Spinal cord (tissue), 10 donors: Measurements from ENCODE around the gene ZFP36. TPM values are rescaled to one million over a fixed set of nuclear protein-coding genes. Genes with fewer than 3 reads are reported as not detected.

ENCODE experiments used
- DNase-seq, 6 donors: peaks; one replicate each; pipeline versions ENCODE4 v3.0.0 to v3.0.0-alpha.2; 2013 to 2015; ENCODE audit warnings: low spot score in 6 of 6, low read depth in 4 of 6
- H3K27ac ChIP-seq: one replicate; pipeline ENCODE4 v1.5.1; 2013; ENCODE audit warnings: low read depth, low read length, control low read depth
- H3K27me3 ChIP-seq: one replicate; pipeline ENCODE4 v1.6.1; 2013; ENCODE audit warnings: low read length; ENCODE audit not compliant: control insufficient read depth, insufficient read depth
- H3K36me3 ChIP-seq: one replicate; pipeline ENCODE4 v1.6.1; 2013; ENCODE audit warnings: low read length; ENCODE audit not compliant: control insufficient read depth, insufficient read depth
- H3K4me1 ChIP-seq: one replicate; pipeline ENCODE4 v1.6.1; 2013; ENCODE audit warnings: low read length; ENCODE audit not compliant: control insufficient read depth, insufficient read depth
- H3K4me3 ChIP-seq: one replicate; pipeline ENCODE4 v1.5.1; 2013; ENCODE audit warnings: low read depth, low read length, control low read depth
- H3K9me3 ChIP-seq: one replicate; pipeline ENCODE4 v1.6.1; 2013; ENCODE audit warnings: low read length; ENCODE audit not compliant: control insufficient read depth, insufficient read depth
- WGBS: methylation state at CpG from one replicate; pipeline ENCODE4 v1.1.5; 2013; ENCODE audit warnings: missing lambda C conversion rate; ENCODE audit not compliant: insufficient coverage; 5-methylcytosine and 5-hydroxymethylcytosine counted together
- polyA plus RNA-seq, 2 donors: library from polyadenylated mRNA; unstranded; fragments of 120-200 nt; gene quantifications; one replicate each; pipeline ENCODE4 v1.2.1, GENCODE V29; 2013; ENCODE audit not compliant: insufficient read length in 2 of 2
- total RNA-seq, 2 donors: library from RNA; depleted of rRNA in 1 of 2; stranded (reverse); fragments of 120-200 nt in 1 of 2; fragments of >200 nt in 1 of 2; gene quantifications; one replicate each; pipeline versions ENCODE4 v1.2.3 to v1.2.4, GENCODE V29; 2013 to 2014
- donor health status: healthy.

Gene ZFP36
- total and polyA plus RNA-seq, 4 donors, result 9.8 to 52.8 (median 22.2) TPM

GRCh38 chr19:39397360-39398296, 9.0 kb upstream of the ZFP36 start:
- WGBS, result 44% methylated on average over 13 of the region's 17 CpGs
- Histone ChIP-seq H3K27ac (peak overlapping the region; percentile 62), H3K4me3 (no peak overlapping the region), H3K4me1 (peaks cover 23% of the 10 kb centered on the region), H3K27me3 (no peaks in the 10 kb centered on the region), H3K36me3 (peaks cover 61% of the 10 kb centered on the region), H3K9me3 (no peaks in the 10 kb centered on the region)
- peak in 2 of 6 donors; percentile 72 to 85 for DNase-seq

- 93% methylated on average over 11 of the region's 11 CpGs for WGBS
- Histone ChIP-seq H3K4me1 (peaks cover 31% of the 10 kb centered on the region), H3K4me3 (no peak overlapping the region), H3K36me3 (peaks cover 58% of the 10 kb centered on the region), H3K9me3 (no peaks in the 10 kb centered on the region), H3K27ac (no peak overlapping the region), H3K27me3 (peaks cover 1% of the 10 kb centered on the region)
- no peak for DNase-seq
Measured at GRCh38 chr19:39398297-39398864, 8.3 kb upstream of the ZFP36 start.

- DNase-seq, result no peak
- H3K4me3 ChIP-seq, result no peak overlapping the region
- H3K36me3 ChIP-seq, result peaks cover 47% of the 10 kb centered on the region
- no peak overlapping the region for H3K27ac ChIP-seq
- peaks cover 6% of the 10 kb centered on the region for H3K27me3 ChIP-seq
- H3K4me1 ChIP-seq, result peaks cover 39% of the 10 kb centered on the region
- WGBS, result 83% methylated on average over 1 of the region's 4 CpGs
- no peaks in the 10 kb centered on the region for H3K9me3 ChIP-seq
Measured at GRCh38 chr19:39399668-39400050, 7.0 kb upstream of the ZFP36 start.

GRCh38 chr19:39400061-39400460, 6.6 kb upstream of the ZFP36 start:
- Histone ChIP-seq H3K9me3 (no peaks in the 10 kb centered on the region), H3K4me1 (peaks cover 39% of the 10 kb centered on the region), H3K36me3 (peaks cover 43% of the 10 kb centered on the region), H3K27me3 (peaks cover 6% of the 10 kb centered on the region), H3K27ac (no peak overlapping the region), H3K4me3 (no peak overlapping the region)
- DNase-seq, result no peak
- WGBS, result 86% methylated on average over 2 of the region's 4 CpGs

- no peaks in the 10 kb centered on the region for H3K9me3 ChIP-seq
- DNase-seq, result no peak
- H3K4me3 ChIP-seq, result no peak overlapping the region
- H3K27me3 ChIP-seq, result peaks cover 9% of the 10 kb centered on the region
- peaks cover 43% of the 10 kb centered on the region for H3K4me1 ChIP-seq
- peak overlapping the region; percentile 2 for H3K27ac ChIP-seq
- 84% methylated on average over 3 of the region's 4 CpGs for WGBS
- H3K36me3 ChIP-seq, result peaks cover 34% of the 10 kb centered on the region
Measured at GRCh38 chr19:39401070-39401548, 5.5 kb upstream of the ZFP36 start.

- peak overlapping the region; percentile 39 for H3K4me3 ChIP-seq
- no peak for DNase-seq
- peak overlapping the region; percentile 90 for H3K27ac ChIP-seq
Measured at GRCh38 chr19:39401549-39402345, 4.9 kb upstream of the ZFP36 start.

GRCh38 chr19:39402346-39403300, 4.0 kb upstream of the ZFP36 start:
- peaks cover 50% of the 10 kb centered on the region for H3K4me1 ChIP-seq
- peaks cover 21% of the 10 kb centered on the region for H3K27me3 ChIP-seq
- no peaks in the 10 kb centered on the region for H3K9me3 ChIP-seq
- H3K27ac ChIP-seq, result peak overlapping the region; percentile 90
- WGBS, result 1% methylated on average over 55 of the region's 59 CpGs
- peak overlapping the region; percentile 39 for H3K4me3 ChIP-seq
- DNase-seq, result peak in 3 of 6 donors; percentile 45 to 90 (median 80)
- peaks cover 23% of the 10 kb centered on the region for H3K36me3 ChIP-seq

More at GRCh38 chr19:39401549-39402345, 4.9 kb upstream of the ZFP36 start:
- H3K27me3 ChIP-seq, result peaks cover 12% of the 10 kb centered on the region
- no peaks in the 10 kb centered on the region for H3K9me3 ChIP-seq
- 68% methylated on average over 22 of the region's 25 CpGs for WGBS
- H3K36me3 ChIP-seq, result peaks cover 31% of the 10 kb centered on the region
- peaks cover 47% of the 10 kb centered on the region for H3K4me1 ChIP-seq

- Histone ChIP-seq H3K4me1 (peaks cover 54% of the 10 kb centered on the region), H3K4me3 (peak overlapping the region; percentile 39), H3K27ac (peak overlapping the region; percentile 90), H3K9me3 (no peaks in the 10 kb centered on the region), H3K36me3 (peaks cover 22% of the 10 kb centered on the region), H3K27me3 (peaks cover 31% of the 10 kb centered on the region)
- DNase-seq, result peak in 5 of 6 donors; percentile 50 to 94 (median 70)
- WGBS, result 5% methylated on average over 42 of the region's 43 CpGs
Measured at GRCh38 chr19:39403331-39404312, 3.0 kb upstream of the ZFP36 start.
